ENCODE data around the gene C22orf15. TPM values are rescaled to one million over a fixed set of nuclear protein-coding genes. Genes with fewer than 3 reads are reported as not detected.

The C22orf15 gene
- total RNA-seq, 4 donors from 2014 or later = not detected

- DNase-seq = peak in 1 of 3 donors; percentile 7
- Histone ChIP-seq H3K27ac (no peak overlapping the region), H3K27me3 (no peaks in the 10 kb centered on the region), H3K36me3 (peaks cover 0 to 30% (median 0%) of the 10 kb centered on the region in 3 donors), H3K4me1 (peaks cover 0 to 33% (median 10%) of the 10 kb centered on the region in 4 donors), H3K4me3 (no peak overlapping the region), H3K9me3 (no peaks in the 10 kb centered on the region)
- TF ChIP-seq CTCF (IDR thresholded peaks at IDR 0.05) (no peak), POLR2A (IDR thresholded peaks at IDR 0.05) (no peak)
Observed at GRCh38 chr22:23789121-23789520, 26.3 kb downstream of the C22orf15 start.

DNA sequence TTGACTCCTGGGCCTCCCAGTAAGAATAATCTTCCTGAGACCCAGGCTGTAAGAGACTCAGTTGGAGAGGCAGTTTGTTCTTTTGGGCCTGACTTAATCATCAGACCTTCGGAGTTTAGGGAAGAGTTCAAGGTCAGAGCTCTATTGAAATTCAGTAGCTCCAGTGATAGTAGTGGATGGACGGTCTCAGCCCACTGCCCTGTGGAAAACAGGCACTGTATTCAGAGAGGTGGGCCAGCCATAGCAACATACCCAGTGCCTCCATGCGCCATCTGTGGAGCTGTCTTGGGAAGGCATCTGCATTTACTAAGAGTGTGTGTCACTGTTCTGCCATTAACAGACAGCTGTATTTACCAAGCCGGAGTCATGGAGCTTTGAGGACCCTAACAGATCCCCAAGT lies 26.8 kb downstream of the C22orf15 start:
- Histone ChIP-seq H3K4me3 (no peak overlapping the region), H3K4me1 (peaks cover 0 to 28% (median 10%) of the 10 kb centered on the region in 4 donors), H3K9me3 (no peaks in the 10 kb centered on the region), H3K27ac (no peak overlapping the region), H3K27me3 (no peaks in the 10 kb centered on the region), H3K36me3 (peaks cover 0 to 36% (median 0%) of the 10 kb centered on the region in 3 donors)
- no peak for TF ChIP-seq POLR2A (IDR thresholded peaks at IDR 0.05)
- no peak for TF ChIP-seq CTCF (IDR thresholded peaks at IDR 0.05)
- peak in 1 of 3 donors; percentile 19 for DNase-seq

DNA sequence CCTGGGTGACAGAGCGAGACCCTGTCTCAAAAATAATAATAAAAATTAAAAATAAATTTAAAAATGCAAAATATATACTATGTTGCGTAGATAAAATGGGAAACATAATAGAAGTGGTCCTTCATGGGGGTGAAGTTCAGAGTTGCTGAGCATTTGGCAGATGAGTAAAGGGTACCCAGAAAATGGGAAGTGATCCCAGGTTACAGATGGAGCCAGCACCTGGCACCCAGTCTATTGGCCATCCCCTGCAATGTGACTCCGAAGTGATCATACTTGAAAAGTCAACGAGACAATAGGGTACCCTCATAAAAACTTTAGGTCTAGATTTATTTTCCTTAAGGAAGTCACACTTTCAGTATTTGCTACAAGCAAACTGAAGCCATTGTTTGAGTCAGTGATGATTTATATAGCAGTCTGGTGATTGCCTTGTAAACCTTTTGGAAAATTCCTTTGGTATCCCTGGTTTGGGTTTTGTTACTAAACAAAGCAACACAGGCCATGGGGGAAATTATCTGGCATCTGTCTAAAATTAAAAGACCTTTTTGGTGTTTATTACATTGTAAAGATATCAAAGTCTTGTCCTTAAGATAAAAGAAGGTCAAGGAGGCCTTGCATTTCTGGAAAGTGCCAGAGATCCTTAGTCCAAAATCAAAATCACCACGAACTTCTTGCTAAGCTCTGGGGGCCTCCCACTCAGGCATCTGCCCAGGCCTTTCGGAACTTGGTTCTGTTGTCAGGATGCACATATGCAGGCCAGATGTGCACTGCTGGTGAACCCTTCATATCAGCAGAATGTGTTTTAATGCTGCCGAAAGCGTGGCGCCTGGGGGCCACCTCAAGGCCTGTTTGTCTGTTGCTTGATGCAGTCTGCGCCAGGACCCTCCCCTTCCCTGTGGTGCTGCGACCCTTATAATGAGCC lies 28.3 kb downstream of the C22orf15 start:
- Histone ChIP-seq H3K36me3 (peaks cover 0 to 50% (median 1%) of the 10 kb centered on the region in 3 donors), H3K9me3 (no peaks in the 10 kb centered on the region), H3K4me3 (no peak overlapping the region), H3K27me3 (no peaks in the 10 kb centered on the region), H3K27ac (no peak overlapping the region), H3K4me1 (peaks cover 0 to 26% (median 10%) of the 10 kb centered on the region in 4 donors)
- peak in 1 of 3 donors; percentile 33 for DNase-seq
- TF ChIP-seq CTCF (IDR thresholded peaks at IDR 0.05) = no peak
- no peak for TF ChIP-seq POLR2A (IDR thresholded peaks at IDR 0.05)

DNA sequence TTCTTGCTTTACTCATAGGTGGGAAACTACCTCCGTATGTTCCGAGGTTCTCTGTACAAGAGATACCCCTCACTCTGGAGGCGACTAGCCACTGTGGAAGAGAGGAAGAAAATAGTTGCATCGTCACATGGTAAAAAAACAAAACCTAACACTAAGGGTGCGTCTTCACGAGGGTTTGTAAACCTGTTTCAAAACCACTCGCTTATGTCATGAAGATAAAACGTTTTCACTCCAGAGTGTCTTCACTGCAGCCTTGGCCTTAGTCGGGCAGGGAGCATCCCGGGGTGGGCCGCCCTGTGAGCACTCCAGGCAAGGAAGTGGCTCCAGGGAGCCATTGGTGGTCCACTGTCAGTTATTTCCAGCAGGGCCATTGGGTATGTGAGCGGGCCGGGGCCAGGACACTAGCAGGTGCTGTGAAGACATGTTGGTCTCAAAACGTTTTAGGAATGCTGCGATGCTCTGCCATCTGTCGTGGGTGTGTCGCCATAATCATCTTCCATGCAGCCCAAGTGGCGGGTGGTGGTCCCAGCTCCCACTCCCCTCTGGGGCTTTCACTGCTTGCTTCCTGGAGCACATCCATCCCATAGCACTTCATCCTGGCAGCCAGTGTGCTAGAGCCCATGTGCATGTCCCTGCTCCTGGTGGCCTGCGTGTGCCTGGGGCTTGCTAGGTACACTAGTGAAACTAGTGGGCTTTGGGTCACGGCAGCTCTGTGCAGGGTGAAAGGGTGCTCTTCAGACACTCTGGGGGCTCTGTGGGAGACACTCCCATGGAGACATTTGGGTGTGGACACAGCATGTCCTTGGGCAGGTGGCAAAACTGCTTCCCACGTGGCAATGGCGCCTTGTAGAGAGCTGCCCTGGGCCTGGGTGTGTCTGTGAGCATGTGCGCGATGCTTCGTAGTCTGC lies 29.2 kb downstream of the C22orf15 start:
- no peak overlapping the region for H3K27ac ChIP-seq
- no peaks in the 10 kb centered on the region for H3K27me3 ChIP-seq
- peak in 1 of 3 donors; percentile 39 for DNase-seq
- no peak for TF ChIP-seq CTCF (IDR thresholded peaks at IDR 0.05)
- no peak for TF ChIP-seq POLR2A (IDR thresholded peaks at IDR 0.05)
- no peak overlapping the region for H3K4me3 ChIP-seq
- H3K9me3 ChIP-seq = no peaks in the 10 kb centered on the region
- H3K36me3 ChIP-seq = peaks cover 0 to 57% (median 2%) of the 10 kb centered on the region in 3 donors
- H3K4me1 ChIP-seq = peaks cover 0 to 20% (median 8%) of the 10 kb centered on the region in 4 donors

GRCh38 chr22:23793326-23793725 lies 30.5 kb downstream of the C22orf15 start:
- H3K36me3 ChIP-seq = peaks cover 0 to 65% (median 2%) of the 10 kb centered on the region in 3 donors
- no peaks in the 10 kb centered on the region for H3K9me3 ChIP-seq
- DNase-seq = peak in 1 of 3 donors; percentile 27
- TF ChIP-seq CTCF (IDR thresholded peaks at IDR 0.05) (no peak), POLR2A (IDR thresholded peaks at IDR 0.05) (no peak)
- H3K27ac ChIP-seq = no peak overlapping the region
- H3K4me3 ChIP-seq = no peak overlapping the region
- H3K27me3 ChIP-seq = no peaks in the 10 kb centered on the region
- H3K4me1 ChIP-seq = peaks cover 0 to 13% (median 2%) of the 10 kb centered on the region in 4 donors
